CD4-positive, alpha-beta T cell treated with Interleukin-15 for 1 hour (primary cell): Measurements from ENCODE around the gene SUSD3.

ENCODE experiments used
- DNase-seq: peaks from one replicate; pipeline ENCODE4 v3.0.0-alpha.2; 2020

The SUSD3 gene

DNA sequence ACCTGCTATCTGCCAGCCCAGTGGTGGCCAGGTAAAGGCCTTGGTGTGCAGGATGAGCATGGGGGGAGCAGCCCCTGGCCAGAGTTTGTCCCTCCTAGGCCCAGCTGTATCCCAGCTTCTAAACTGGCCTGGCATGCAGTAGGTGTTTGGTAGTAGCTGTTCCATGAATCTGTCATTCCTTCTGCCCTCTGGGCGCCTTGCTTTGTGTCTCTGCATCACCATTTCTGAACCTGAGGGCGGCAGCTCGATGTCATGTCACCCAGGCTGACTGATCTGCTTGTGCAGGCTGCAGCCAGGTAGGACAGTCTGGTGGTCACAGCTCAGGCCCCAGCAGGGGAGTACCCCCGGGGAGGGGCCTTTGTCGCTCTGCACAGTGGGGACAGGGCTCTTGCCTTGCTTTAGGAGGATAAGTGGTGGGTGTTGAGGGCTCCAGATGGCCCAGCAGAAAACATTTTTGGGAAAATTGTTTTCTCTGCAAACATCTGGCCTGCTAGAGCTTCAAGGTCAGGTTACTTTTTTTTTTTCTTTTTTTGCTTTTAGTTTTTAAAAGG lies 4.6 kb upstream of the SUSD3 start:
- DNase-seq: no peak

GRCh38 chr9:93054758-93055704 lies 3.5 kb upstream of the SUSD3 start:
- no peak for DNase-seq

DNA sequence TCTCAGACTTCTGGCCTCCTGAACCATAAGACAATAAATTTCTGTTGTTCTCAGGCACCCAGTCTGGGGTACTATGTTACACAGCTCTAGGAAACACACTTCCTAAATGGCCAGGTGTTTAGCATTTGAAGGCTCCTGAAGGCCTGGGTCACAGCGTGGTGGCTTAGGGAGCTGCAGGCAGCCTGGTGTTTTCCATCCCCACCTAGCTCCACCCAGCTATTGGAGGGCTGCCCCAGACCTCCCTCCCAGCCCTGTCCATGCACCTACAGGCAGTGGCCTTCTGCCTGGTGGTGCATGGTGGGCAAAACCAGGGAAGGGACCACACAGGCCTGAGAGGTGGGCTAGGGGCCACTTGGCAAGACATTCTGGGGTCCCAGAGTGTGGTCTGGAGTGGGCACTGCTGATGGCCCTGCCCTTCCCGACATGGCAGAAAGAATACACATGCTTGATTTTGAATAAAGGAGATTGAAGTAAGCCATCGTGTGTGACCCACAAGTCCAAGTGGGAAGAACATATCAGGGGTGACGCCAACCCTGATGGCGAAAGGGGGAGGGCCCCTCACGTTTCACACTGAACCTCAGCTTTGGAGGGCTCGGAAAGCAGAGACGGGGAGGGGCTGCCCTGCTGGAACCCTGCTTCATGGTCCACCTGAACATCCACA lies 1.3 kb upstream of the SUSD3 start:
- DNase-seq: no peak

GRCh38 chr9:93057703-93058354 lies 672 bp upstream of the SUSD3 start:
- no peak for DNase-seq

- peak; percentile 35 for DNase-seq
Observed at GRCh38 chr9:93059011-93059714, 662 bp downstream of the SUSD3 start.

DNA sequence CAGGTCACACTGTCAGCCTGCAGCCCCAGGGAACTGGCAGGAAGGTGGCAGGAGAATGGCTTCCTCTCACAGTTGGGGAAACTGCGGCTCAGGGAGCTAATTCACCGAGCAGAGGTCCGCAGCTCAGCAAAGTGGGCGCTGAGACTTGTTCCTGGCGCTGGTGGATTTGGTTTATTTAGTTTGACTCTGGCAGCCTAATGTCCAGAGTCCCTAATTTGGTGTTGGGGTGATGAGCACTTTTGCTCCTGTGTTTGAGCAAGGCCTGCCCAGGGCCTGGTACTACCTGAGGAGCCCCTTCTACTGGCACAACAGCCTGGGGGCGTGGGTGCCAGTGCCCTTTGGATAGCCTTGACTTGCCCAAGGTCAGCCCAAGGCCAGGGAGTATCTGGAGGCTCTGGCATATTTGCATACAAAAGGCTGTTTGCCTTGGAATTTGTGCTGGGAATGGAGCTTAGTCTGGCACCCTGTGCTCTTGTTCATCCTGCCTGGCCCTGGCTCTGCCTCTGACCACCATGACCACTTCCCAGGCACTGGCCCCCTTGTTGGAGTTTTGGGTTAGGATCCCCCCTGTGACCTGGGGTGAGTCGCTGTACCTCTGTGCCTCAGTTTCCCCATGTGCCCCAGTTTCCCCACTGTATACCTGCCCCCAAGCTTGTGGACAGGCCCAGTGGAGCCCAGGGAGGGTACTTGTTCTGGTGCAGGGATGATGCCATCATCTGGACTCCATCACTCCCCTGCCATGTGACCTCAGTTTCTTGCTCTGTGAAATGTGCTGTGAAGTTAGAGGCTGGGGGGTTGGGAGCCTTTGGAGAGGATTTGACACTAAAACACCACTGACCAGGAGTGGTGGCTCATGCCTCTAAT lies 1.4 kb downstream of the SUSD3 start:
- DNase-seq: no peak

- no peak for DNase-seq
Observed at GRCh38 chr9:93060746-93061259, 2.3 kb downstream of the SUSD3 start.

DNA sequence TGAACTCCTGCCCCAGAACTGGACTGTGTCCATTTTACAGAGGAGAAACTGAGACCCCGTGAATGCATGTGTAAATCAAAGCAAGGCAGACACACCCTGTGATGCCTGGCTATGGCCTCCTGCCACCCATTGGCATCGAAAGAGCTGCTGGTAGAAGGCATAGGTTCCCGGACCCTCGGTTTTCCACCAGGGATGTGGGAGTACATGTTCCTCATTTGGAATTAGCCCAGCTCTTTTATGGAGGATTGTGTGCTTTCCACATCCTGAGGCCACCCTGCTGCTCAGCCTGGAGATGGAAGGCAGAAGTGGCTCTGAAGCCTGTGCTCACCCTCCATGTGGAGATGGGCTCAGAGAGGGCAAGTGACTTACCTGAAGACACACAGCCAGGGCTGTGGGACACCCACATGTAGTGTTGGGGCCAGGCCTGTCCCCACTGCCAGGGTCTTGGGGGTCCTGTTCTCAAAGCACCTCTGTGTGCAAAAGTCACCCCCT lies 2.8 kb downstream of the SUSD3 start:
- no peak for DNase-seq

DNA sequence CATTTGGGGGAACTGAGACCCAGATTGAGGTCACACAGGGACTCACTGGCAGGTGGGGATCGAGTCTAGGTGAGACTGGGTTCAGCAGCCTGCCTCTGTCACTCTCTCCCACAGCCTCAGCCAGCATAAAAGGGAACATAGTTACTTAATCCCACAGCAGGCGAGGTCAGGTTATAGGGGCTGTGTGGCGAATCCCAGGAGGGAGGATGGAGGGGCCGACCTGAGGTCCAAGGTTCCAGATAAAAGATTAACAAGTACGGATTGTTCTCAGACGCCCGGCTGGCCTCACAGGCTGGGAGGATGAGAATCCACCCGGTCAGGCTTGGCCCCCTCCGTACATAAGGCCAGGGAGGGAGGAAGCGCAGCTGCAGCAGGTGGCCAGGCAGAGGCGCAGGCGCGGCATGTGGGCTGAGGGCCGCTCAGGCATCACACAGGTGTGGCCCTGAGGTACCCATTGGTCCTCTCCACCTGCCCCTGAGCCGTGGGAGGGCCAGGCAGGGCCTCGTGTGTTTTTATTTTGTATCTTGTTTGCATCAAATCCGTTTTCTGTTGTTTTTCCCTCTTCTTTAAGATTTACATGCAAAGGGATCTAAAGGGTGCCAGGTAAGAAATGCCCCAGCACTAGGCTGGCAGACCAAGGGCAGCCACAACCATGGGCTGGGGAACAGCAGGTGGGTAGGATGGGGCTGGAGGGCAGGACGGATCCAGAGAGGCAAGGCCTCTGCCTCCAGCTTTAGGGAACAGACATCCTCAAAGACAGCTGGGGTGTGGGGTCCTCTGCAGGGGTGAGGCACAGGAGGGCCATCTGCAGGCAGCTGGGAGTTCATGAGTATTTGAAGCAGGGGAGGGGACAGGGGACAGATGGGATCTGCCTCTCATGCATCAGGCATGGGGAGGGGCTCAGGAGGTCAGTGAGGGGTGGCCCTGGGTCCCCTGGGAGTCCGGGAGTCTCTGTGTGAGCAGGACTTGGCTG lies 3.6 kb downstream of the SUSD3 start:
- DNase-seq: peak; percentile 63

- DNase-seq: peak; percentile 92
Observed at GRCh38 chr9:93064392-93065134, 6.1 kb downstream of the SUSD3 start.

DNA sequence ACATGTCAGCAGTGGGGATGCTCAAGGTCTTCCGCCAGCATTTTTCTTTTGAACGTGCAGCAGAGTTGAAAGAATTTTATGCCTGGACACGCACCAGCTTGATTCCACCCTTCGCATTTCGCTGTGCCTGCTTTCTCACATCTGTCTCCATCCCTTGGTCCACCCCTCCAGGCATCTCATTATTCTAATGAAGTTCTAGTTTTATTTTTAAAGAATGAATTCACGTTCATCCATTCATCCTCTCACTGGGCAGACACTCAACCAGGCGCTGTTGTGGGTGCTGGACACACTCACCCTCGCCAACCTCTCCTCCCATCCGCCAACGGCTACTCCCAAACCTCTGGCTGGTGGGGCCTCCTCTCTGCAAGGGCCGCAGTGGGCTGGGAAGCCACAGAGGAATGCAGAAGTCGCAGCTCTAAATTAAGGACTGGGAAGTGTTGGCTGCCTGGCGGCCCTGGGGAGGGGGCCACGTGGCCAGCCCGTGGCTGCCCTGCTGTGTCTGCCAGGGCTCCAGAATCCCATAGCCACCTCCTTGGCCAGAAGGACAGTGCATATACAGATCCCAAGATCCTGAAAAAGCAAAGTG lies 6.7 kb downstream of the SUSD3 start:
- DNase-seq: no peak

GRCh38 chr9:93066978-93067603 lies 8.6 kb downstream of the SUSD3 start:
- no peak for DNase-seq

DNA sequence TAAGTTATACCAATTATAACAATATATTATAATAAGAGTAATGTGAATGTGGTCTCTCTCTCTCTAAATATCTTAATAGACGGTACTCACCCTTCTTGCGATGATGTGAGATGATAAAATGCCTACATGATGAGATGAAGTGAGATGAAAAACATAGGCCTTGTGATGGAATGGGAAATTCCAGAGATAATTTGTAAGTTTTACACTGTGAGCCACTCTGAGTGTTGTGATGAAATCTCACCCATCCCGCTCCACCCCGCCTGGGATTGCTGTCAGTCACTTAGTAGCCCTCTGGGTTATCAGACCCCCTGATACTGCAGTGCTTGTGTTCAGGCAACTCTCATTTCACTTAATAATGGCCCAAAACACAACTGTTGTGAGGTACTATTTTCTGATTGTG lies 10.5 kb downstream of the SUSD3 start:
- no peak for DNase-seq

DNA sequence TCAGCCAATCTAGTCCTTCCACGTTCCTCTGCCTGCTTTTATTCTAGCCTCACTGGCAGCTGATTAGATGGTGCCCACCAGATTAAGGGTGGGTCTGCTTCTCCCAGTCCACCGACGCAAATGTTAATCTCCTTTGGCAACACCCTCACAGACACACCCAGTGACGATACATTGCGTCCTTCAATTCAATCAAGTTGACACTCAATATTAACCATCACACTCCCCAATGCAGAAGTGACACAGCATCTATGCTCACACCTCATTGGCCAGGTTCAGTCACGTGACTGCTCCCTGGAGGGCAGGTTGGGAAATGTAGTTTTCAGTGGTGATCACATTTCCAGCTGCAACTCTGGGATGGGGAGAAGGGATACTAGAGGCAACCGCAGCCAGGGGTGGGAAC lies 13.0 kb downstream of the SUSD3 start:
- no peak for DNase-seq

GRCh38 chr9:93072383-93072795 lies 13.9 kb downstream of the SUSD3 start:
- DNase-seq: no peak

- no peak for DNase-seq
Observed at GRCh38 chr9:93076101-93076791, 17.7 kb downstream of the SUSD3 start.

DNA sequence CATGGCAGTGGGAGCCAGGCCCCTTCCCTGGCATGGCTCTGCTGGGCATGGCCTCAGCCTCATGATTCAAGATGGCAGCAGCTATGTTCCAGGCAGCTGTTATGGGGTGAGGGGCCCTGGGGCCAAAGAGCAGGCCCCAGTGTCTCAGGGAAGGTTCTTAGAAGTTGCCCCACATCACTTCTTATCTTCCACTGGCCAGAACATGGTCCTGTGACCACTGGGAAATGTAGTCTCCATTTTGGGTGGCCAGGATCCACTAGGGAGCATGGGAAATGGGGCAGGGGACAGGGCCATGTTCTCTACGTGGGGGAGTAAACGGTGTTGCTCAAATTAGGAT lies 18.3 kb downstream of the SUSD3 start:
- no peak for DNase-seq

DNA sequence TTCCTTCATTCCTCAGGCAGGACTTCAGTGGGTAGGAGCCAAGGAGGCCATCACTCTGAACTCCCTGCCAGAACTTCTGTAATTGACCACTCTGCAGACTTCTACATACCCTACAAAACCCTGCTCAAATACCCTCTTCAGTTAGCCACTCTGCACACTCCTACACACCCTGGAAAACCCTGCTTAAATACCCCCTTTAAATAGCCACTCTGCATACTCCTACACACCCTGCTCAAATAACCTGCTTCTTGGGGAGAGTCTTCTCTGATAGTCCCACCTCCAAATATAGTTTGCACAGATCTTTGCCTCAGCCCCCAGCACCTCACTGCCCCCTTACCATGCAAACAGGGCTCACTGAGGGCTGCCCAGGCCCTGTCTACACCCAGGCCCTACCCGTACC lies 18.9 kb downstream of the SUSD3 start:
- DNase-seq: no peak
